ENCODE measurements around the gene GRIA1. TPM values are rescaled to one million over a fixed set of nuclear protein-coding genes. Genes with fewer than 3 reads are reported as not detected.

GRIA1 gene
- total RNA-seq, 1 donor from 2014 or later = 3.3 TPM

DNA sequence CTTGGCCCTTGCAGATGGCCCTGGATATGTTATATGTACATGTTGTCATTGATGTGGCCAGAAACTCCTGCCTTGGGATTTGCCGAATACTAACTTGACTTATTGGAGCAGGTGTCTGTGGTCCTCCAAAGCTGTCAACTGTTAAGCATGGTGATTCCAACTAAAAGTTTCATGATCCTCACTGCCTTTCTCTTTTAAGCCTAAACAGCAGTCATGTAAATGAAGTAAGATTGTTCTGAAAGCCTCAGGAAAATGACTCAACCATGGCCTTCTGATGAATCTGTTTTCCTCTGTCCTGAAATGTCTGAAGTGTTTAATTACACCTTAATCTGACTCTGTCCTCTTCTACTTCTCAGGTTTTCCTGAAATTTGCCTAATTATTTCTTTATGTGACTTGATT, 303.2 kb downstream of the GRIA1 start:
- no peak for TF ChIP-seq EZH2 (IDR thresholded peaks at IDR 0.05)
- no peak for TF ChIP-seq EZH2phosphoT487 (IDR thresholded peaks at IDR 0.05)
- TF ChIP-seq, protein P1, sequence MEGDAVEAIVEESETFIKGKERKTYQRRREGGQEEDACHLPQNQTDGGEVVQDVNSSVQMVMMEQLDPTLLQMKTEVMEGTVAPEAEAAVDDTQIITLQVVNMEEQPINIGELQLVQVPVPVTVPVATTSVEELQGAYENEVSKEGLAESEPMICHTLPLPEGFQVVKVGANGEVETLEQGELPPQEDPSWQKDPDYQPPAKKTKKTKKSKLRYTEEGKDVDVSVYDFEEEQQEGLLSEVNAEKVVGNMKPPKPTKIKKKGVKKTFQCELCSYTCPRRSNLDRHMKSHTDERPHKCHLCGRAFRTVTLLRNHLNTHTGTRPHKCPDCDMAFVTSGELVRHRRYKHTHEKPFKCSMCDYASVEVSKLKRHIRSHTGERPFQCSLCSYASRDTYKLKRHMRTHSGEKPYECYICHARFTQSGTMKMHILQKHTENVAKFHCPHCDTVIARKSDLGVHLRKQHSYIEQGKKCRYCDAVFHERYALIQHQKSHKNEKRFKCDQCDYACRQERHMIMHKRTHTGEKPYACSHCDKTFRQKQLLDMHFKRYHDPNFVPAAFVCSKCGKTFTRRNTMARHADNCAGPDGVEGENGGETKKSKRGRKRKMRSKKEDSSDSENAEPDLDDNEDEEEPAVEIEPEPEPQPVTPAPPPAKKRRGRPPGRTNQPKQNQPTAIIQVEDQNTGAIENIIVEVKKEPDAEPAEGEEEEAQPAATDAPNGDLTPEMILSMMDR (IDR thresholded peaks at IDR 0.05) = no peak
- no peaks in the 10 kb centered on the region for H3K9me3 ChIP-seq (ENCODE audit: low read depth)
- H4K20me1 ChIP-seq (ENCODE audit: low read depth) = no peaks in the 10 kb centered on the region
- H3K4me1 Mint-ChIP-seq = peaks cover 19% of the 10 kb centered on the region
- H3K9ac ChIP-seq = no peak overlapping the region
- no peaks in the 10 kb centered on the region for H3K9me3 Mint-ChIP-seq
- no peak overlapping the region for H3K27ac Mint-ChIP-seq
- peaks cover 3% of the 10 kb centered on the region for H3K36me3 Mint-ChIP-seq
- no peaks in the 10 kb centered on the region for H3F3A ChIP-seq (ENCODE audit: low read depth)
- H3K27me3 Mint-ChIP-seq (ENCODE audit: insufficient read depth, low read depth) = peaks cover 8% of the 10 kb centered on the region
- H3K4me2 ChIP-seq = no peak overlapping the region
- no peak overlapping the region for H2AFZ ChIP-seq (replicated peaks)
- DNase-seq (ENCODE audit: low spot score) = no peak
- no peaks in the 10 kb centered on the region for H3K79me2 ChIP-seq (ENCODE audit: low read depth)
- no peak overlapping the region for H3K27ac ChIP-seq
- H3K27me3 ChIP-seq = no peaks in the 10 kb centered on the region
- no peak overlapping the region for H3K4me3 Mint-ChIP-seq
- H3K4me1 ChIP-seq = peaks cover 6% of the 10 kb centered on the region
- no peaks in the 10 kb centered on the region for H3K36me3 ChIP-seq
- H3K4me3 ChIP-seq = no peak overlapping the region

DNA sequence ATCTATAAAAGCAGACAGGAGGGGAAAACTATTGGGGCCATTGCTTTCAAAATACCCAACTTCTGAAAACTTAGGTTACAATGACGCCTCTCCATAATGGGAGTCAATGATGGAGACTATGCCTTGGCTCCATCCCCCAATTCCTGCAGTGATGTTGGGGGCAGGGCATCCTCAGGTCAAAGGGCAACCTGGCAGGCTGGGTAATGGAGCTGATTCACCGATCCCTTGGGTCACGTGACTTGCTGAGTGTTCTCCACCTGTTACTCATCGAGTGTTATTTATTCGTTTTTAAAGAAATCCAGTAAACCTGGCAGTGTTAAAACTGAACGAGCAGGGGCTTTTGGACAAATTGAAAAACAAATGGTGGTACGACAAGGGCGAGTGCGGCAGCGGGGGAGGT, 303.9 kb downstream of the GRIA1 start:
- H4K20me1 ChIP-seq (ENCODE audit: low read depth) = no peaks in the 10 kb centered on the region
- H3K36me3 ChIP-seq = no peaks in the 10 kb centered on the region
- no peaks in the 10 kb centered on the region for H3K9me3 ChIP-seq (ENCODE audit: low read depth)
- no peaks in the 10 kb centered on the region for H3K79me2 ChIP-seq (ENCODE audit: low read depth)
- Mint-ChIP-seq H3K27ac (no peak overlapping the region), H3K4me1 (peaks cover 25% of the 10 kb centered on the region), H3K27me3 (ENCODE audit: insufficient read depth, low read depth) (peaks cover 11% of the 10 kb centered on the region), H3K9me3 (no peaks in the 10 kb centered on the region), H3K36me3 (peaks cover 3% of the 10 kb centered on the region), H3K4me3 (no peak overlapping the region)
- H3F3A ChIP-seq (ENCODE audit: low read depth) = no peaks in the 10 kb centered on the region
- H3K4me3 ChIP-seq = no peak overlapping the region
- no peak overlapping the region for H3K27ac ChIP-seq
- no peak overlapping the region for H3K4me2 ChIP-seq
- TF ChIP-seq EZH2phosphoT487 (IDR thresholded peaks at IDR 0.05) = no peak
- no peak for TF ChIP-seq EZH2 (IDR thresholded peaks at IDR 0.05)
- TF ChIP-seq, protein P1 (IDR thresholded peaks at IDR 0.05) = no peak
- H3K27me3 ChIP-seq = no peaks in the 10 kb centered on the region
- H3K4me1 ChIP-seq = peaks cover 6% of the 10 kb centered on the region
- no peak overlapping the region for H3K9ac ChIP-seq
- no peak overlapping the region for H2AFZ ChIP-seq (replicated peaks)
- no peak for DNase-seq (ENCODE audit: low spot score)

DNA sequence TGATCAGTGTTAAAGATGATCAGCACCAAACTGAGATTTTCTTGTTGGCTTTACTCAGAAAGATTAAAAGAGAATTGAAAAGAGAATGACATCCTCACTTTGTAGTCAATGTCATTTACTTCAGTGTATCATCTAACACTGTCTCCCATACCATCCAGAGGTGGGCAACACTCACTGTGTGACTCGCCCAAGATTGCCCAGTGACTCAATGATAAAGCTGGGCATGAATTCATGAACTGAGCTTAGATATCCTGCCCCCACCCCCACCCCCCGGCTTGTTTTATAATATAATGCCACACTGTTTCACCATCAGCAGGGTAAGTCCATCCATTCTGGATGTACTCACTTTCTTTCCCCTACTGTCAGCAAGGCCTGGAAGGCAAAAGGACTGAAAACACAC, 306.1 kb downstream of the GRIA1 start:
- peaks cover 10% of the 10 kb centered on the region for H3K27me3 Mint-ChIP-seq (ENCODE audit: insufficient read depth, low read depth)
- H3K36me3 ChIP-seq = no peaks in the 10 kb centered on the region
- no peaks in the 10 kb centered on the region for H3K79me2 ChIP-seq (ENCODE audit: low read depth)
- H3K27ac ChIP-seq = no peak overlapping the region
- no peak overlapping the region for H3K4me2 ChIP-seq
- H3K27ac Mint-ChIP-seq = no peak overlapping the region
- H3K36me3 Mint-ChIP-seq = peaks cover 3% of the 10 kb centered on the region
- no peak overlapping the region for H3K4me3 Mint-ChIP-seq
- peaks cover 27% of the 10 kb centered on the region for H3K4me1 Mint-ChIP-seq
- H3K4me3 ChIP-seq = no peak overlapping the region
- no peak overlapping the region for H2AFZ ChIP-seq (replicated peaks)
- no peaks in the 10 kb centered on the region for H3K27me3 ChIP-seq
- DNase-seq (ENCODE audit: low spot score) = no peak
- no peak overlapping the region for H3K9ac ChIP-seq
- no peaks in the 10 kb centered on the region for H3K9me3 ChIP-seq (ENCODE audit: low read depth)
- H3K4me1 ChIP-seq = peaks cover 6% of the 10 kb centered on the region
- no peaks in the 10 kb centered on the region for H3F3A ChIP-seq (ENCODE audit: low read depth)
- no peaks in the 10 kb centered on the region for H4K20me1 ChIP-seq (ENCODE audit: low read depth)
- TF ChIP-seq EZH2 (IDR thresholded peaks at IDR 0.05) = no peak
- no peak for TF ChIP-seq EZH2phosphoT487 (IDR thresholded peaks at IDR 0.05)
- TF ChIP-seq, protein P1 (IDR thresholded peaks at IDR 0.05) = no peak
- H3K9me3 Mint-ChIP-seq = no peaks in the 10 kb centered on the region

Data from neural progenitor cell (in vitro differentiated cells).